Prostate gland (tissue), 2 donors: ENCODE data around the gene FHIT.

Experiments used
- POLR2A ChIP-seq: fragments of 450-650 bp; IDR thresholded peaks from one replicate; pipeline ENCODE4 v1.6.1; 2016; ENCODE audit warnings: antibody characterized with exemption, mild to moderate bottlenecking
- POLR2AphosphoS5 ChIP-seq: sonication (generic); formaldehyde crosslinking; IDR thresholded peaks from one replicate; pipeline ENCODE4 v1.6.1; 2017; ENCODE audit warnings: antibody characterized with exemption
- TF ChIP-seq, protein P1 (sequence below), 4 experiments: fragments of 200-600 bp in 2 of 4; fragments of 450-650 bp in 2 of 4; sonication (generic) in 2 of 4; IDR thresholded peaks; 1 replicate in 3 of 4; 2 replicates in 1 of 4; pipeline ENCODE4 v1.5.1; 2016 to 2019; ENCODE audit warnings: antibody characterized with exemption in 4 of 4, mild to moderate bottlenecking in 2 of 4, moderate library complexity in 2 of 4

GRCh38 chr3:60142009-60142408, 1109.2 kb downstream of the FHIT start:
- TF ChIP-seq, protein P1, sequence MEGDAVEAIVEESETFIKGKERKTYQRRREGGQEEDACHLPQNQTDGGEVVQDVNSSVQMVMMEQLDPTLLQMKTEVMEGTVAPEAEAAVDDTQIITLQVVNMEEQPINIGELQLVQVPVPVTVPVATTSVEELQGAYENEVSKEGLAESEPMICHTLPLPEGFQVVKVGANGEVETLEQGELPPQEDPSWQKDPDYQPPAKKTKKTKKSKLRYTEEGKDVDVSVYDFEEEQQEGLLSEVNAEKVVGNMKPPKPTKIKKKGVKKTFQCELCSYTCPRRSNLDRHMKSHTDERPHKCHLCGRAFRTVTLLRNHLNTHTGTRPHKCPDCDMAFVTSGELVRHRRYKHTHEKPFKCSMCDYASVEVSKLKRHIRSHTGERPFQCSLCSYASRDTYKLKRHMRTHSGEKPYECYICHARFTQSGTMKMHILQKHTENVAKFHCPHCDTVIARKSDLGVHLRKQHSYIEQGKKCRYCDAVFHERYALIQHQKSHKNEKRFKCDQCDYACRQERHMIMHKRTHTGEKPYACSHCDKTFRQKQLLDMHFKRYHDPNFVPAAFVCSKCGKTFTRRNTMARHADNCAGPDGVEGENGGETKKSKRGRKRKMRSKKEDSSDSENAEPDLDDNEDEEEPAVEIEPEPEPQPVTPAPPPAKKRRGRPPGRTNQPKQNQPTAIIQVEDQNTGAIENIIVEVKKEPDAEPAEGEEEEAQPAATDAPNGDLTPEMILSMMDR (IDR thresholded peaks at IDR 0.05): no peak
- TF ChIP-seq POLR2AphosphoS5 (no peak), POLR2A (no peak)
